Peyer's patch (tissue), 4 donors: ENCODE results near the gene ZNF77. TPM values are rescaled to one million over a fixed set of nuclear protein-coding genes. Genes with fewer than 3 reads are reported as not detected.

Experiments used
- DNase-seq, 3 donors: peaks; one replicate each; pipeline ENCODE4 v3.0.0-alpha.2; 2017 to 2019
- H3K27ac ChIP-seq, 4 donors: fragments of 200-600 bp; sonication (generic); one replicate each; pipeline ENCODE4 v1.5.1; 2016 to 2019
- H3K27me3 ChIP-seq, 2 donors: fragments of 200-600 bp; sonication (generic); one replicate each; pipeline ENCODE4 v1.5.1; 2019
- H3K36me3 ChIP-seq, 3 donors: fragments of 200-600 bp; sonication (generic); one replicate each; pipeline ENCODE4 v1.5.1; 2016 to 2019
- H3K4me1 ChIP-seq, 4 donors: fragments of 200-600 bp; sonication (generic); one replicate each; pipeline ENCODE4 v1.5.1; 2016 to 2019
- H3K4me3 ChIP-seq, 4 donors: fragments of 200-600 bp; sonication (generic); 1 replicate in 3 of 4; 2 replicates in 1 of 4; pipeline ENCODE4 v1.5.1; 2016 to 2019; ENCODE audit warnings: mild to moderate bottlenecking in 1 of 4
- H3K9me3 ChIP-seq, 4 donors: fragments of 200-600 bp; sonication (generic); one replicate each; pipeline ENCODE4 v1.5.1; 2016 to 2019; ENCODE audit warnings: mild to moderate bottlenecking in 1 of 4
- POLR2A ChIP-seq, 2 donors: fragments of 450-650 bp; IDR thresholded peaks; one replicate each; pipeline ENCODE4 v1.5.1; 2017; ENCODE audit warnings: antibody characterized with exemption in 2 of 2, mild to moderate bottlenecking in 2 of 2, moderate library complexity in 2 of 2
- total RNA-seq, 4 donors: library from RNA; depleted of rRNA; stranded (reverse); fragments of >200 nt; gene quantifications; one replicate each; pipeline ENCODE4 v1.1.0, GENCODE V29; 2016
- TF ChIP-seq, protein P1 (sequence below), 6 experiments: fragments of 450-650 bp in 4 of 6; fragments of 200-600 bp in 2 of 6; sonication (generic) in 1 of 6; IDR thresholded peaks; one replicate each; pipeline ENCODE4 v1.5.1; 2017 to 2019; ENCODE audit warnings: antibody characterized with exemption in 6 of 6, mild to moderate bottlenecking in 3 of 6, moderate library complexity in 1 of 6

The ZNF77 gene
- total RNA-seq, 4 donors from 2014 or later = 3.7 to 7.5 (median 5.6) TPM

DNA sequence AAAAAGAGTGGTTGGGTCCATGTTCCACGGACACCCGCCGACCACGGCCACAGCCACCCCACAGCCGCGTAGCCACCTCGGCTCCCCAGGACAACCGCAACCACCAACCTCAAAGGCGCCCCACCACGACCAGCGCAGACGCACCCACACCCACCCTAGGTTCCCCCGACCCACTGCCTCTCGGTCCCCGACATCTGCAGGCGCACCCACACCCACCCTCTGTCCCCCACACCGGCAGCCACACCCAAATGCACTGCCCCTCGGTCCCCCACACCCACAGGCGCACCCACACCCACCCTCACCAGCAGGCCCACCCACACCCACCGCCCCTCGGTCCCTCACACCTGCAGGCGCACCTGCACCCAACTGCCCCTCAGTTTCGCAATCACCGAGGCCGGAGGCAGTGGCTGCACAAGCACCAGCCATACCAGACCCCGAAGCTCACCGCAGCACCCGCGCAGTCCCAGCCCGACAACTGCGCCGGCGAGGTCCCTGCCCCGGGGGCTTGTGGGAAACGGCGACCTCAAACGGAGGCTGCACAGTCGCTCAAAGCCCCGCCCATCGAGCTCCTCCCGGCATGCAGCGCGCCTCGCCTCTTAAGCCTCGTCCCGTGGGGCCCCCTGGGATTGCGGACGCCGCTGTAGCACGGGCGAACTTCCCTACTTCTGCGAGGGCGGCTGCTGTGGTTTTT lies 18.3 kb downstream of the ZNF77 start:
- TF ChIP-seq, protein P1, sequence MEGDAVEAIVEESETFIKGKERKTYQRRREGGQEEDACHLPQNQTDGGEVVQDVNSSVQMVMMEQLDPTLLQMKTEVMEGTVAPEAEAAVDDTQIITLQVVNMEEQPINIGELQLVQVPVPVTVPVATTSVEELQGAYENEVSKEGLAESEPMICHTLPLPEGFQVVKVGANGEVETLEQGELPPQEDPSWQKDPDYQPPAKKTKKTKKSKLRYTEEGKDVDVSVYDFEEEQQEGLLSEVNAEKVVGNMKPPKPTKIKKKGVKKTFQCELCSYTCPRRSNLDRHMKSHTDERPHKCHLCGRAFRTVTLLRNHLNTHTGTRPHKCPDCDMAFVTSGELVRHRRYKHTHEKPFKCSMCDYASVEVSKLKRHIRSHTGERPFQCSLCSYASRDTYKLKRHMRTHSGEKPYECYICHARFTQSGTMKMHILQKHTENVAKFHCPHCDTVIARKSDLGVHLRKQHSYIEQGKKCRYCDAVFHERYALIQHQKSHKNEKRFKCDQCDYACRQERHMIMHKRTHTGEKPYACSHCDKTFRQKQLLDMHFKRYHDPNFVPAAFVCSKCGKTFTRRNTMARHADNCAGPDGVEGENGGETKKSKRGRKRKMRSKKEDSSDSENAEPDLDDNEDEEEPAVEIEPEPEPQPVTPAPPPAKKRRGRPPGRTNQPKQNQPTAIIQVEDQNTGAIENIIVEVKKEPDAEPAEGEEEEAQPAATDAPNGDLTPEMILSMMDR (IDR thresholded peaks at IDR 0.05) = no peak
- no peak for TF ChIP-seq POLR2A (IDR thresholded peaks at IDR 0.05)
- no peaks in the 10 kb centered on the region for H3K4me1 ChIP-seq
- H3K36me3 ChIP-seq = no peaks in the 10 kb centered on the region
- H3K4me3 ChIP-seq = no peak overlapping the region
- H3K27me3 ChIP-seq = no peaks in the 10 kb centered on the region
- peak in 1 of 3 donors; percentile 41 for DNase-seq
- peaks cover 0 to 3% (median 0%) of the 10 kb centered on the region in 4 donors for H3K9me3 ChIP-seq
- no peak overlapping the region for H3K27ac ChIP-seq

DNA sequence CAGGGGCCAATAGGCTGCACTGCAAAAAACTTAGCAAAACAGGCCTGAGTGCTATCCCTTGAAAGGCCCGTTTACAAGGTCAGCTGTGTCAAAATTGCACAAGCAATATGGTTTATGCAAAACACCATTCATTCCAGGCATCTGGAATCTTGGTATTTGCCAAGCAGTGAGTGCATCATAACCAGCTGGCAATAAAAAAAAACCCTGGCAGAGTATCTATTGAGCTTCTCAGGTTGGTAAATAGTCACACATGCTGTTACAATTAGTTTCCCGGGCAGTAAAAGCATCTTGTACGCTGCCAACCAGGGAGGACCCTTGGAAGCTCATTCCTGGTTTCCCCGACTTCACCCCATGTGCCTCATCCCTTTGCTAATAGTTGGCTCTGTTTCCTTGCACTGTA lies 21.3 kb downstream of the ZNF77 start:
- H3K27me3 ChIP-seq = no peaks in the 10 kb centered on the region
- H3K4me1 ChIP-seq = no peaks in the 10 kb centered on the region
- H3K4me3 ChIP-seq = no peak overlapping the region
- no peaks in the 10 kb centered on the region for H3K9me3 ChIP-seq
- TF ChIP-seq, protein P1 (IDR thresholded peaks at IDR 0.05) = no peak
- TF ChIP-seq POLR2A (IDR thresholded peaks at IDR 0.05) = no peak
- peaks cover 0 to 14% (median 0%) of the 10 kb centered on the region in 3 donors for H3K36me3 ChIP-seq
- DNase-seq = peak in 1 of 3 donors; percentile 19
- H3K27ac ChIP-seq = no peak overlapping the region

DNA sequence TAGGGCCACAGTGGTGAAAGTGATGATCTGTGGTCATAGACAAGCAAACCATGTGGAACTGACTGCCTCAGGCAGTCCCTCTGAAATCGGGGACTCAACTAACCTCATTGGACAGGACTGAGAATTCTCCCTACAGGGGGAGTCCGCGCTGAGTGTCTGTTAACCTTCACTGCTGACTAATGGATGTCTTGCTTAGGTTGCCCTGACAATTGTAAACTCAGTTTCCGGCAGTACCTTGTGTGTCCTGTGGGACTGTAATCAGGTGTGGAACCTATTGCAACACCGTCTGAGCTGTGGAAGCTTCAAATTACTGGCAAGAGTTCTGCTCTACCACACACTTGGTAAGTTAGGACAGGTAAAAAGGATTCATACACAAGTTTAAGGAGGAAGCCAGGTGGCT lies 21.8 kb downstream of the ZNF77 start:
- H3K27me3 ChIP-seq = no peaks in the 10 kb centered on the region
- DNase-seq = peak in 1 of 3 donors; percentile 41
- H3K27ac ChIP-seq = no peak overlapping the region

DNA sequence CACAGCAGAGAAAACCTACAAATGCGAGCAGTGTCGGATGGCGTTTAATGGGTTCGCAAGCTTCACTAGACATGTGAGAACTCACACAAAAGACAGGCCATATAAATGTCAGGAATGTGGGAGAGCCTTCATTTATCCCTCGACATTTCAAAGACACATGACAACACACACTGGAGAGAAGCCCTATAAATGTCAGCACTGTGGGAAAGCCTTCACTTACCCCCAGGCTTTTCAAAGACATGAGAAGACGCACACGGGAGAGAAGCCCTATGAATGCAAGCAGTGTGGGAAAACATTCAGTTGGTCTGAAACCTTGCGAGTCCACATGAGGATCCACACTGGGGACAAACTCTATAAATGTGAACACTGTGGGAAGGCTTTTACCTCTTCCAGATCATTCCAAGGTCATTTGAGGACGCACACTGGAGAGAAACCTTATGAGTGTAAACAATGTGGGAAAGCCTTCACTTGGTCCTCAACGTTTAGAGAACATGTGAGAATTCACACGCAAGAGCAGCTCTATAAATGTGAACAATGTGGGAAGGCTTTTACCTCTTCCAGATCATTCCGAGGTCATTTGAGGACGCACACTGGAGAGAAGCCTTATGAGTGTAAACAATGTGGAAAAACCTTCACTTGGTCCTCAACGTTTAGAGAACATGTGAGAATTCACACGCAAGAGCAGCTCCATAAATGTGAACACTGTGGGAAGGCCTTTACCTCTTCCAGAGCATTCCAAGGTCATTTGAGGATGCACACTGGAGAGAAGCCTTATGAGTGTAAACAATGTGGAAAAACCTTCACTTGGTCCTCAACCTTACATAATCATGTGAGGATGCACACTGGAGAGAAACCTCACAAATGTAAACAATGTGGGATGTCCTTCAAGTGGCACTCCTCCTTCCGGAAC lies 27.2 kb downstream of the ZNF77 start:
- peak in 1 of 3 donors; percentile 19 for DNase-seq

More for the DNA sequence above, 21.8 kb downstream of the ZNF77 start:
- peaks cover 0 to under 1% (median 0%) of the 10 kb centered on the region in 4 donors for H3K9me3 ChIP-seq
- H3K36me3 ChIP-seq = peaks cover 0 to 20% (median 0%) of the 10 kb centered on the region in 3 donors
- H3K4me1 ChIP-seq = no peaks in the 10 kb centered on the region
- TF ChIP-seq POLR2A (IDR thresholded peaks at IDR 0.05) = no peak
- TF ChIP-seq, protein P1 (IDR thresholded peaks at IDR 0.05) = peak in 2 of 6 experiments; percentile 8 to 38
- H3K4me3 ChIP-seq = no peak overlapping the region

DNA sequence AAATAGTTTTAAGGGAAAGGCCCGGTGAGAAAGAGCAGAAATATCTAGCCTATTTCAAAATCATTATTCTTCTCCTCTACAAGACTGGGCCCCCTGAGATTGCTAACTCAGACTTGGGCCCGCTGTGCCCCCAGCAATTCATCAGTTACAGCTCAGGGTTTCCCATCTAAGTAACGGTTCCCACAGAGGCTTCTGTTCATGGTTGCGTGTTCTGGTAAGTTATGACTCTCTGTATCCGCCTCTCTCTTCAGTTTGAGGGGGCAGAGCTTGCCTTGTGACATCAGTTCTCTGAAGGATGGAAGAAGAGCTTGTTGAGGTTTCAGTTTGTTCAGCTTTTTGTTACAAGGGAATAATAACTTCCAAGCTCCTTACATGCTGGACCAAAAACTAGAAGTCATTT lies 32.5 kb downstream of the ZNF77 start:
- DNase-seq = no peak
- H3K36me3 ChIP-seq = peaks cover 0 to 42% (median 5%) of the 10 kb centered on the region in 3 donors
- H3K27me3 ChIP-seq = no peaks in the 10 kb centered on the region
- H3K4me3 ChIP-seq = no peak overlapping the region
- no peak for TF ChIP-seq POLR2A (IDR thresholded peaks at IDR 0.05)
- TF ChIP-seq, protein P1 (IDR thresholded peaks at IDR 0.05) = no peak
- no peak overlapping the region for H3K27ac ChIP-seq
- H3K4me1 ChIP-seq = no peaks in the 10 kb centered on the region
- peaks cover 0 to 6% (median 3%) of the 10 kb centered on the region in 4 donors for H3K9me3 ChIP-seq

More for the DNA sequence above, 27.2 kb downstream of the ZNF77 start:
- Histone ChIP-seq H3K4me1 (no peaks in the 10 kb centered on the region), H3K4me3 (no peak overlapping the region), H3K9me3 (peaks cover 0 to 12% (median 4%) of the 10 kb centered on the region in 4 donors), H3K36me3 (peaks cover 0 to 59% (median 5%) of the 10 kb centered on the region in 3 donors), H3K27ac (no peak overlapping the region), H3K27me3 (no peaks in the 10 kb centered on the region)
- TF ChIP-seq POLR2A (IDR thresholded peaks at IDR 0.05) = no peak
- TF ChIP-seq, protein P1 (IDR thresholded peaks at IDR 0.05) = no peak
